ENCODE data around the gene RESF1.

DNA sequence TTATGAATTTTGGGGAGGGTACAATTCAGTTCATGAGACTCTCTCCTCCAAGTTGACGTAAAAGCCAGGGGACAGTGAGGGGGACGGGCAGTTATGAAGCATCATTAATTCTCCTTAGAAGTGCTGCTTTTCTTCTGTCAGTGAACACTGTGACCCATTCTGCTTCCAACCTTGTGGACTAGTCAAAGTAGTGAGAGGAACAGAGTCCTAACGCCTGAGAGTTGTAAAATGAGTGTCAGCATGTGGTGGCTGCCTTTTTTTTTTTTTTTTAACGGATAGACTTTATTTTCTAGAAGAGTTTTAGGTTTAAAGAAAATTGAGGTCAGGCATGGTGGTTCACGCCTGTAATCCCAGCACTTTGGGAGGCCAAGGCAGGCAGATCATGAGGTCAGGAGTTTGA, 15.5 kb downstream of the RESF1 start:
- TF ChIP-seq ZNF219 (CRISPR knock-in tag; IDR thresholded peaks at IDR 0.05; ENCODE audit: borderline replicate concordance) (no peak), NR3C1 (CRISPR knock-in tag; conservative IDR thresholded peaks at IDR 0.05; ENCODE audit: low read depth) (no peak), ZNF138 (CRISPR knock-in tag; conservative IDR thresholded peaks at IDR 0.05) (no peak)
- TF ChIP-seq, protein P1, sequence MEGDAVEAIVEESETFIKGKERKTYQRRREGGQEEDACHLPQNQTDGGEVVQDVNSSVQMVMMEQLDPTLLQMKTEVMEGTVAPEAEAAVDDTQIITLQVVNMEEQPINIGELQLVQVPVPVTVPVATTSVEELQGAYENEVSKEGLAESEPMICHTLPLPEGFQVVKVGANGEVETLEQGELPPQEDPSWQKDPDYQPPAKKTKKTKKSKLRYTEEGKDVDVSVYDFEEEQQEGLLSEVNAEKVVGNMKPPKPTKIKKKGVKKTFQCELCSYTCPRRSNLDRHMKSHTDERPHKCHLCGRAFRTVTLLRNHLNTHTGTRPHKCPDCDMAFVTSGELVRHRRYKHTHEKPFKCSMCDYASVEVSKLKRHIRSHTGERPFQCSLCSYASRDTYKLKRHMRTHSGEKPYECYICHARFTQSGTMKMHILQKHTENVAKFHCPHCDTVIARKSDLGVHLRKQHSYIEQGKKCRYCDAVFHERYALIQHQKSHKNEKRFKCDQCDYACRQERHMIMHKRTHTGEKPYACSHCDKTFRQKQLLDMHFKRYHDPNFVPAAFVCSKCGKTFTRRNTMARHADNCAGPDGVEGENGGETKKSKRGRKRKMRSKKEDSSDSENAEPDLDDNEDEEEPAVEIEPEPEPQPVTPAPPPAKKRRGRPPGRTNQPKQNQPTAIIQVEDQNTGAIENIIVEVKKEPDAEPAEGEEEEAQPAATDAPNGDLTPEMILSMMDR (IDR thresholded peaks at IDR 0.05) = no peak
- TF ChIP-seq, protein P2, sequence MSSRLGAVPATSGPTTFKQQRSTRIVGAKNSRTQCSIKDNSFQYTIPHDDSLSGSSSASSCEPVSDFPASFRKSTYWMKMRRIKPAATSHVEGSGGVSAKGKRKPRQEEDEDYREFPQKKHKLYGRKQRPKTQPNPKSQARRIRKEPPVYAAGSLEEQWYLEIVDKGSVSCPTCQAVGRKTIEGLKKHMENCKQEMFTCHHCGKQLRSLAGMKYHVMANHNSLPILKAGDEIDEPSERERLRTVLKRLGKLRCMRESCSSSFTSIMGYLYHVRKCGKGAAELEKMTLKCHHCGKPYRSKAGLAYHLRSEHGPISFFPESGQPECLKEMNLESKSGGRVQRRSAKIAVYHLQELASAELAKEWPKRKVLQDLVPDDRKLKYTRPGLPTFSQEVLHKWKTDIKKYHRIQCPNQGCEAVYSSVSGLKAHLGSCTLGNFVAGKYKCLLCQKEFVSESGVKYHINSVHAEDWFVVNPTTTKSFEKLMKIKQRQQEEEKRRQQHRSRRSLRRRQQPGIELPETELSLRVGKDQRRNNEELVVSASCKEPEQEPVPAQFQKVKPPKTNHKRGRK (CRISPR knock-in tag; IDR thresholded peaks at IDR 0.05; ENCODE audit: borderline replicate concordance) = no peak
- TF ChIP-seq, protein P3, sequence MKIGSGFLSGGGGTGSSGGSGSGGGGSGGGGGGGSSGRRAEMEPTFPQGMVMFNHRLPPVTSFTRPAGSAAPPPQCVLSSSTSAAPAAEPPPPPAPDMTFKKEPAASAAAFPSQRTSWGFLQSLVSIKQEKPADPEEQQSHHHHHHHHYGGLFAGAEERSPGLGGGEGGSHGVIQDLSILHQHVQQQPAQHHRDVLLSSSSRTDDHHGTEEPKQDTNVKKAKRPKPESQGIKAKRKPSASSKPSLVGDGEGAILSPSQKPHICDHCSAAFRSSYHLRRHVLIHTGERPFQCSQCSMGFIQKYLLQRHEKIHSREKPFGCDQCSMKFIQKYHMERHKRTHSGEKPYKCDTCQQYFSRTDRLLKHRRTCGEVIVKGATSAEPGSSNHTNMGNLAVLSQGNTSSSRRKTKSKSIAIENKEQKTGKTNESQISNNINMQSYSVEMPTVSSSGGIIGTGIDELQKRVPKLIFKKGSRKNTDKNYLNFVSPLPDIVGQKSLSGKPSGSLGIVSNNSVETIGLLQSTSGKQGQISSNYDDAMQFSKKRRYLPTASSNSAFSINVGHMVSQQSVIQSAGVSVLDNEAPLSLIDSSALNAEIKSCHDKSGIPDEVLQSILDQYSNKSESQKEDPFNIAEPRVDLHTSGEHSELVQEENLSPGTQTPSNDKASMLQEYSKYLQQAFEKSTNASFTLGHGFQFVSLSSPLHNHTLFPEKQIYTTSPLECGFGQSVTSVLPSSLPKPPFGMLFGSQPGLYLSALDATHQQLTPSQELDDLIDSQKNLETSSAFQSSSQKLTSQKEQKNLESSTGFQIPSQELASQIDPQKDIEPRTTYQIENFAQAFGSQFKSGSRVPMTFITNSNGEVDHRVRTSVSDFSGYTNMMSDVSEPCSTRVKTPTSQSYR (CRISPR knock-in tag; IDR thresholded peaks at IDR 0.05) = no peak
- TF ChIP-seq, protein P4, sequence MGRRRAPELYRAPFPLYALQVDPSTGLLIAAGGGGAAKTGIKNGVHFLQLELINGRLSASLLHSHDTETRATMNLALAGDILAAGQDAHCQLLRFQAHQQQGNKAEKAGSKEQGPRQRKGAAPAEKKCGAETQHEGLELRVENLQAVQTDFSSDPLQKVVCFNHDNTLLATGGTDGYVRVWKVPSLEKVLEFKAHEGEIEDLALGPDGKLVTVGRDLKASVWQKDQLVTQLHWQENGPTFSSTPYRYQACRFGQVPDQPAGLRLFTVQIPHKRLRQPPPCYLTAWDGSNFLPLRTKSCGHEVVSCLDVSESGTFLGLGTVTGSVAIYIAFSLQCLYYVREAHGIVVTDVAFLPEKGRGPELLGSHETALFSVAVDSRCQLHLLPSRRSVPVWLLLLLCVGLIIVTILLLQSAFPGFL (CRISPR knock-in tag; IDR thresholded peaks at IDR 0.05; ENCODE audit: borderline replicate concordance) = no peak
